DMS53 treated with DMSO at 0.1 percent for 48 hours (cell line): ENCODE data around the gene PGAM2.

Experiments used
- DNase-seq: peaks from one replicate; lab custom pipeline; 2025; ENCODE audit not compliant: unreplicated experiment; lab: John Stamatoyannopoulos, UW

PGAM2 gene

DNA sequence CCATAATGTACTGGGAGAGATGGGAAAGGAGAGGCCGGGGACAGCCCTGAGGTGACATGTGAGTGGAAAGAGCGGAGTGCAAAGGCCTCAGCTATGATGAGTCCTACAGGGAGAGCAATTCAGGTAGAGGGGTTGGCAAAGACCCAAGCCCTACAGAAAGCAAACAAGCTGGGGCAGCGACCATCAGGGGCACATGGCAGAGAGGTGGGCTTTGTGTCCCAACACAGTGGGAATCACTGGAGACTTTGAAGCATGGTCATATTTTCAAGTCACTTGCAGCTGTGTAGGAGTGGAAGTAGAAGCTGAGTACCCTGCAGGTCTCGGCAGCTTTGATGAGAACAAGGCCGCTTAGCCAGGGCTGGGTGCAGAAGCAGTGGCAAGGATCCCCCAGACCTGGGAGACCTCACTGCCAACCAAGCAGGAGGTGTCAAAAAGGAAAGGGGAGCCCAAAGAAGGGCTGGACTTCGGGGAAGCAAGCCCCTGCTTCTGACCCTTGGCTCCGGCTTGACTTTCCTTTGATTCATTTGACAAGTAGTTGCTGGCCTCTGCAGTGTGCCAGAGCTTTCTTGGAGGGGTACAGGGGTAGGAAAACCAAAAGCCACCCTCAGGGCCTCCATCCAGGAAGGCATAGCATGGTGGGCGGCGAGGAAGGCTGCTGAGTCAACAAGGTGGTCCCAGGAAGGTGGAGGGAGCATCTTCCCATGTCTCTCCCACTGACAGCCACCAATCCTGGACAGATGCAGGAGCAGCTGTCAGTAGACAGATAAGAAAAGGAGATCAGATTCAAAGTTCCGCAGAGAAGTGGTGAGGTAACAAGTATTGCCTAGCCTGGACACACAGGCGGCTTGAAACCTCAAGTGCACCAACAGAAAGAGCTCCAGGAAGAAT is 1.9 kb upstream of the PGAM2 start:
- DNase-seq = peak; percentile 13

DNA sequence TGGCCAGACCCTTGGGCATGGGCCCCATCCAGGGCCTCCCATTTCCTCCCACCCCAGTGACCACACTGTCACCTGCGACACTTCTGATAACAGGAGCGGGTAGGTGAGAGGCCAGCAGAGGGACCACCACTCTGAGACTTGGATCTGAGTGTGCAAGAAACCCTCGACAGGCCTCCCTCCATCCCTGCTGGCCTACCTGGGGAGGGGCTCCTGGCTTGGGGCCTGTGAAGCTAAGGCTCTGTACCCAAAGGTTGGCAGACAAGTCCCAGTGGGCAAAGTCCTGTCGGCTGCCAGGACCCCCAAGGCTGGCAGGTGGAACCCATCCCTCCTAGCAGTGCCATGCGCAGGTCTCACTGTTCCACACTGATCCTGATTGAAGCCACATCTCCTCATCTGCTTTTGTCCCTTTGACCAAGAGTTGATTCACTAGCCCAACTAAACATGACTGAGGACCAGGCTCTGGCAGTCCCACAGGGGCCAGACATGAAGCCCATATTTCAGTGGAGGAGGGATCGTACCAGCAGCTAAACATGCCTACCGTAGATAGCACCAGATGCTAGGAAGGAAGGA is 1.2 kb upstream of the PGAM2 start:
- DNase-seq = no peak

DNA sequence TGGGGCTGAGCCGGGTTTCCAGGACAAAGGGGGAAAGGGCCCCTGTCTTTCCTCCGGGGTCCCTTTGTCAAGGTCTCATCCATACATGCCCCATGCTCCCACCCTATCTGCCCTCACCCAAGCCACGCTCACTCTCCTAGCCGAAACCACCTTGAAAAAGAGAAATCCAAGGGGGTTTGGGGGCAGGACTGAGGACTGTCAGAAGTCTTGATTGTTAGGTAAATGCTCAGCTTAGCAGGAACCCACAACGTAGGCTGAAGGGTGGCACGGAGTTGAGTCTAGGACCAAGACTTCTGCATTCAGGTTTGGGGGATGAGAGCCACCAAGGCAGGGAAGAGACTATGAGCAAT is 719 bp upstream of the PGAM2 start:
- DNase-seq = no peak

DNA sequence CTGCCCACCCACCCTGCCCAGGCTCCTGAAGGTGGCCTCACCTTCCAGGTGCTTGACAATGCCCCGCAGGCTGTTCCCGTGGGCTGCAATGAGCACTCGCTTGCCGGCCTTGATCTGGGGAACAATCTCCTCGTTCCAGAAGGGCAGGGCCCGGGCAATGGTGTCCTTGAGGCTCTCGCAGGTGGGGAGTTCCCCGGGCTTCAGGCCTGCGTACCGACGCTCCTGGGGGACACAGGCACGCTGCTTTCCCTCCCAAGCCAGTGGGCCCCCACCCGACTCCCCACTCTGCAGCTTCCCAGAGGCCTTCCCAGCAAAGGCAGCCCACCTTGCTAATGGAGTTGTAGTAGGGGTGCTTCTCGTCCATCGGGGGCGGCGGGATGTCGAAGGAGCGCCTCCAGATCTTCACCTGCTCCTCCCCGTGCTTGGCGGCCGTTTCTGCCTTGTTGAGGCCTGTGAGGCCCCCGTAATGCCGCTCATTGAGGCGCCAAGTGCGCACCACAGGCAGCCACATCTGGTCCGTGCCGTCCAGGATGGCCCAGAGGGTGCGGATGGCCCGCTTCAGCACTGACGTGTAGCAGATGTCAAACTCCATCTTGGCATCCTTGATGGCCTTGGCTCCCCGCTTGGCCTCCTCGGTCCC is 456 bp downstream of the PGAM2 start:
- DNase-seq = no peak

DNA sequence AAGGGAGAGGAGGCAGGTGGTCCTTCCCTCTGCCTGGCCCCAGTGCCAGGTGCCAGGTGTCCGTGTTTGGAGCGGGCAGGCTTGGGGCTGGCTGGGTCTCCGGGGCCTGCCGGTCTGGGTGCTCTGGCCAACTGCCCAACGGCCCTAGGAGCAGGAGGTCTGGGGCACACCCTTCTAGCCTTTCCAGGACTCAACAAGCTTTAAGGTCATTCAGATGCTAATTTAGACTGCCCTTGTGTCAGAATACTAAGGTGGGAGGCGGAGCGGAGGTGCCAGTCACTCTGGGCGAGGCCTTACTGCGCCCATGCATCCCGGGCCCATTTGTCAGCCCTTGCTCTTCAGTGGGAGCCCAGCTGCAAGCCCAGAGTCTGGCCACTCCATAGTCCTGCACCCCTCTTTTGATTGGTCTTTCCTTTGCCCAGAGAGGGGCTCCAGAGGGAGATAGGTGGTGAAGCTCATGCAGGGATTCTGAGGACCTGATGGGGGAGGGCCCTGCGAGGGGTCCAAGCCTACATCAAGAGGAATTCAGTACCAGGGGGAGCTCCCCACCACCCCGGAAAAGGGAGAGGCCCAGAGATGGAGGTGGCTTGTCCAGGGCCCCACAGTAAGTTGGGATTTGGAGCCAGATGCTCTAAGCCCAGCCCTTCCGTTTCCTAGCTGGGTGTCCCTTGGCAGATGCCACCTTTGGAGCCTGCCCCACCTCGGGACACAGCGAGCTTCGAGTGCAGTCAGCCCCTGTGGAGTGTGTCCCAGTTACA is 1.3 kb downstream of the PGAM2 start:
- DNase-seq = no peak

DNA sequence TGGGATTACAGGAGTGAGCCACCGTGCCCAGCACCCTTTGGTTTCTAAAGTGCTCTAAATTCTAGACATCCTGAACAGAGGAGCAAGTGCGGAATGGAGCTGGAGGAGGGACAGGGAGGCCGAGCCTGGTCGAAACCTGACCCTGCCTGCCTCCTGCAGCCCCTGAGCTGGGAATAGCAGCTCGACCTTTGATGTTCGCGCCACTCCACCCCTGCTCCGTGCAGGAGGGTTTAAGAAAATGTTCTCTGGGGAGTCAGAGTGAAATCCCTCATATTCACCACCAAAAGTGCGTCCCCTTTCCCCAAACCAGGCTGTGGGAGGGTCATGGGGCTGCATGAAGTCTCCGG is 1.8 kb downstream of the PGAM2 start:
- no peak for DNase-seq

DNA sequence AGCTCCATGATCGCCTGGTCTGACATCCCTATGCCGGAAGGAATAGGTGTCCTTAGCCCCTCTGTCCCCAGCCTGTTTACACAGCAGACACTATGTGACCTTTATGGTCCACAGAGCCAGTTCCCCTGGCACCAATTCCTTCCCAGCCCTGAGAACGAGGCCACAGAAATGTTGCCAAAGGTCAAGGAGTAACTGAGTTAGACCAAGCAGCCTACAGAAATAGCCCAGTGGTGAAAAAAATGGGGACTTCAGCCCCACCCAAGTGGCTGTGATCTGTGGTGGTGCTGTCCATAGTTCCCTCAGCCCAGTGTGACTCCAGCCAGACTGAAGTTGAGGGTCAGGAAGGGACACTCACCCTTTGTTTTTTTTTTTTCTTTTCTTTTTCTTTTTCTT is 2.5 kb downstream of the PGAM2 start:
- no peak for DNase-seq

DNA sequence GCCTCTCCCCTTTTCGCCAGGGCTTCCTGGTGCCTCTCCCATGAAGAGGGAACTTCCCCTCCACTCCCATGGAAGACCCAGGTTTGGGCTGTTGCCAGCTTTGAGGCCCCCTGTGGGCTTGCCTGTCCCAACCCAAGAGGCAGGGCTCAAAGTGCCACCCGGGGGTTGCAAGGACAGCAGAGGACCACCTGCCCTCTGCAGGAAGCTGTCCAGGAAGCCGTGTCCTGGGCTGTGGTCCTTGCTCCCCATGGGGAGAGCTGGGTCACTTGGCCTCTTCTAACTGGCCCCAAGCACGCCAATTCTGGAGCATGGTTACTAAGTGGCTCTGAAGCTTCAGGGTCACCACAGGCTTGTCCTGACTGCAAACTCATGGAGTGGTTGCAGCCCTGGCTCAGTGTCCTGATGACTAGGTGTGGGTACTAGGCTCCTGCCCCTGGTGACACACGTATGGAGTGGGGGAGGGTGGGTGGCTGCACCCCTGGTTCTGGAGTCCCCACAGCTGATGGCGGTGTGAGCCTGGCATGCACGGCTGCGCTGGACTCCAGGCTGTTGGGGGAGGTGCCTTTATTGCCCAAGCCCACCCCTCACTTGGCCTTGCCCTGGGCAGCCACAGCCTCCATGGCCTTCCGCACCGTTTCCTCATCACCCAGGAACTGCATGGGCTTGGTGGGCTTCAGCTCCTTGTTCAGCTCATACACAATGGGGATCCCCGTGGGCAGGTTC is 3.0 kb downstream of the PGAM2 start:
- DNase-seq = no peak

DNA sequence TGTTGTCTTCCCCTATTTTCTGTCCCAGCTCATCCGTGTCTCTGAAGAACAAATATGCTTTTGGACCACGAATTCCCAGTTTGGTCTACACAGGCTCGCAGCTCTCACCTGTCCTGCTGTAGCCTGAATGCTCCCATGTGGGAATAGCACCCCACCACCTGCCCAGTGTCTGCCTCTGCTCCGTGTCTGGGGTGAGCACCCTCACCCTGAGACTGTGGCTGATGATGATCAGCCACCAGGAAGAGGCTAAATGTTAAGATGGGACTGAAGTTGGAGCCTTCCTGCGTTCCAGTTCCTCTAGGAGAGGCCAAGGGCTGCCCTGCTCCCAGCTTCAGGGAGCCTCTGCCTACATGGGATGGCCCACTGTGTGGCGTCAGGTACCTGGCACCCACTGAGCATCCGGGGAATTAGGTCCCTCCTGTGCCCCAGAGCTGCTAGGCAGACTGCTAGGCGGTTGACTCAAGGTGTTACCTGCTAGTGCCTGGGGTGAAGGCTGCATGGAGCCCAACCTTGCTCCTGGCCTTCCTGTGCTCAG is 3.7 kb downstream of the PGAM2 start:
- no peak for DNase-seq

DNA sequence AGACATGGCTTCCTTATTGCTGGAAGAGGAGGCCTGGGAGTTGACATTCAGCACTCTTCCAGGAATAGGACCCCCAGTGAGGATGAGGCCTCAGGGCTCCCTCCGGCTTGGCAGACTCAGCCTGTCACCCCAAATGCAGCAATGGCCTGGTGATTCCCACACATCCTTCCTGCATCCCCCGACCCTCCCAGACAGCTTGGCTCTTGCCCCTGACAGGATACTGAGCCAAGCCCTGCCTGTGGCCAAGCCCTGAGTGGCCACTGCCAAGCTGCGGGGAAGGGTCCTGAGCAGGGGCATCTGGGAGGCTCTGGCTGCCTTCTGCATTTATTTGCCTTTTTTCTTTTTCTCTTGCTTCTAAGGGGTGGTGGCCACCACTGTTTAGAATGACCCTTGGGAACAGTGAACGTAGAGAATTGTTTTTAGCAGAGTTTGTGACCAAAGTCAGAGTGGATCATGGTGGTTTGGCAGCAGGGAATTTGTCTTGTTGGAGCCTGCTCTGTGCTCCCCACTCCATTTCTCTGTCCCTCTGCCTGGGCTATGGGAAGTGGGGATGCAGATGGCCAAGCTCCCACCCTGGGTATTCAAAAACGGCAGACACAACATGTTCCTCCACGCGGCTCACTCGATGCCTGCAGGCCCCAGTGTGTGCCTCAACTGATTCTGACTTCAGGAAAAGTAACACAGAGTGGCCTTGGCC is 4.3 kb downstream of the PGAM2 start:
- DNase-seq = no peak

DNA sequence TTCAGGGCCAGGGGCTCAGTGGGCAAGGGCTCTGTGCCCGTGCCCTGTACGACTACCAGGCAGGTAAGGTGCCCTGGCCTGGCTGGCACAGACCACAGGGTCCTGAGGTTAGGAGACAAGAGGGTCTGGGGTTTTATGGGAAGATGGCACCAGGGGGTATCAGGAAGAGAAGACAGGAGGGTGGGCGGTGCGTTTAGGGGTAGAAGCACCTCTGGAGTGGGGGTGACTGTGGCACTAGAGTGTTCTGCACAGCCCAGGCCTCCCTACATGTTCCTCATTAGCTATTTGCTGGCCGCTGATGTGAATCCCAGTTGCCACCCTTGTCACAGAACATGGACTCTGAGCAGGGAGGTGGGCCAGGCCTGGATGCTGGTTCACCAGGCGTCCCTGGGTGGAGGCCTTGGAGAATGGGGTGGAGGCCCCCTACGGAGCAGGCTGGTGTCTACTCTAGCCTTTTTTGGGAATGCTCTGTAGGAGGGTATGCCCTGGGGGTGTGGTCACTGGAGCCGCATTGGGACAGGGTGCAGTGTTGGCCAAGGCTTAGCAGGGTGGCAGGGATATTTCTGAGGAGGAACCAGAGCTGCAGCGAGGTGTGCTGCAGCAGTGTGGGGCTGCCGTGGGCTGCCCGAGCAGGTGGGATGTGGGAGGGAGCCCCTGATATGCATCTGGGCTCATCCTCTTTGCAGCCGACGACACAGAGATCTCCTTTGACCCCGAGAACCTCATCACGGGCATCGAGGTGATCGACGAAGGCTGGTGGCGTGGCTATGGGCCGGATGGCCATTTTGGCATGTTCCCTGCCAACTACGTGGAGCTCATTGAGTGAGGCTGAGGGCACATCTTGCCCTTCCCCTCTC is 5.0 kb downstream of the PGAM2 start:
- no peak for DNase-seq

DNA sequence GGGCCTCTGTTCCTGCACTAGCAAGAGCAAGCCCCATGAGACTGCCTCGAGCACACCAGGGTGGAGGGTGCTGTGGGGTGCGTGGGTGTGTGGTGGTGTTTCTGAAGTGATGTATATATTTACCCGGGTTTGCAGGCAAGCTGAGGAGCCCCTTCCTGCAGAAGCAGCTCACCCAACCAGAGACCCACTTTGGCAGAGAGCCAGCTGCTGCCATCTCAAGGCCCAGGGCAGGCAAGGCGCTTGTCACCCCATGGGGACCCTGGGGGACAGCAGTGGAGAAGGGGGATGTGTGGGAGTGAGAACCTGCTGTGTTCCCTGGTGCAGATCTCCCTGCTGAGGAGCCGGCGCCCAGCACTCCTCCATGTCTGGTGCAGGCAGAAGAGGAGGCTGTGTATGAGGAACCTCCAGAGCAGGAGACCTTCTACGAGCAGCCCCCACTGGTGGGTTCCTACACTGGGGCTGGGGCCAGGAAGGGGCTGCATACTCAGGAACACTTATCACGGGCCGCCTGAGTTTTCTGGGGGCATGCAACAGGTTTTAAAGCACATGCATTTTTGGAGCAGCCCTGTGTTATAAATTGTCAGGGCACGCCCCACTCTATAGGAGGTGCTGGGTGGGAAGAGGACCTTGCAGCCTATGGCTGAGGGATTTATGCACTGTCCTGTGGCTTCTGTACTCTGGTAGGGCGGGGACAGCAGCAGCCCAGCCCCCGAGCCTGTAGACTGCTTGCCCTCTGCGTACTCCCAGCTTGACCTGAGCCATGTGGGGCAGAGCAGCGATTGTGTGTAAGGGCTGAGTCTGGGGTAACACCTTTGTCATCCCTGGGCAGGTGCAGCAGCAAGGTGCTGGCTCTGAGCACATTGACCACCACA is 5.9 kb downstream of the PGAM2 start:
- DNase-seq = no peak

DNA sequence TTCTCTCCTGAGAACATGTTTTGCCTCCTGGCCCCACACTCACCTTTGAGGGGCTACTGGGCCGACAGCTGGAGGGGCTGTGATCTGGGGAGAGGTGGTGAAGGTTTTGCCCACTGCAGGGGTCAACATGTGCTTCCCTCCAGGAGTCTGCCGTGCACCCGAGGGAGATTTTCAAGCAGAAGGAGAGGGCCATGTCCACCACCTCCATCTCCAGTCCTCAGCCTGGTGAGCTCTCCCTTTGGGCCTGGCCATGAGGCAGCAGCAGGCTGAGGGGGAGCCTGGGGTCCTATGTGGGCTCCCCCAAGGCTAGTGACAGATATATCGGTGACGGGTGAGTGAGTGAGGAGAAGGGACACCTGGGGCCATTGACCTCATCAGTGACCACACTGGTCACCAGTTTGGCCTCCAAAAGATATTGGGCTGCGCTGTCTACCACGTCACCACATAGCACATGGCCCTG is 6.6 kb downstream of the PGAM2 start:
- DNase-seq = no peak

DNA sequence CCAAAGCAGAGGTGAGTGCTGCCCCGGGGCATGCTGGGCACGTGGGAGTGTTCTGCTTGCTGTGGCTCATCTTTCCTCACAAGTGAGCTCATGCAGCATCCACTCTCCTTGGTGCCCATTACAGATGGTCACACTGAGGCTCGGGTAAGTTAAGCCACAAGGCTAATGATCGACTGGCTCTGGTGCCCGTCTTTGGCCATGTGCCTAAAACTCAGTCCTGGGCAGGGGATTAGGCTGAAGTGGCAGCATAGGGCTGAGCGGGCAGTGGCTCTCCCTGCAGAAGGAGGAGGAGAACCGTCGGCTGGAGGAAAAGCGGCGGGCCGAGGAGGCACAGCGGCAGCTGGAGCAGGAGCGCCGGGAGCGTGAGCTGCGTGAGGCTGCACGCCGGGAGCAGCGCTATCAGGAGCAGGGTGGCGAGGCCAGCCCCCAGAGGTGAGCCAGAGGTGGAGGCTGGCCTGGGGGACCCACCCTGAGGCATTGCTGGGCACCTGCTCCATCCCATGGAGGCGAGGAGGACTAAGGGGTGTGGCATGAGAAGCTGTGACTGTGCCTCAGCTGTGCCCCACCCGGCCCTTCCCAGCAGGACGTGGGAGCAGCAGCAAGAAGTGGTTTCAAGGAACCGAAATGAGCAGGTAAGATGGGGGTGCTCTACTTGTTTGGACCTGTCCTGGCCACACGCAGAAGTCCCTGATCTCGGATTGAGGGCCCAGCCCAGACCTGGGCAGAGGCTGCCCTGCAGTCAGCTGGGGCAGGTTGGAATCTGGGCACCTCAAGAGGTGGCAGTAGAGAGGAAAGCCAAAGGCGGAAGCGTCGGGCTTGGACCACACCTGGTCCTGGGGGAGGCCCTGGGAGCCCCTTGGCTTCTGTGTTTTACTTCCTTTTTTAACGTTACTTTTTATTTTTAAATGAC is 7.3 kb downstream of the PGAM2 start:
- no peak for DNase-seq

DNA sequence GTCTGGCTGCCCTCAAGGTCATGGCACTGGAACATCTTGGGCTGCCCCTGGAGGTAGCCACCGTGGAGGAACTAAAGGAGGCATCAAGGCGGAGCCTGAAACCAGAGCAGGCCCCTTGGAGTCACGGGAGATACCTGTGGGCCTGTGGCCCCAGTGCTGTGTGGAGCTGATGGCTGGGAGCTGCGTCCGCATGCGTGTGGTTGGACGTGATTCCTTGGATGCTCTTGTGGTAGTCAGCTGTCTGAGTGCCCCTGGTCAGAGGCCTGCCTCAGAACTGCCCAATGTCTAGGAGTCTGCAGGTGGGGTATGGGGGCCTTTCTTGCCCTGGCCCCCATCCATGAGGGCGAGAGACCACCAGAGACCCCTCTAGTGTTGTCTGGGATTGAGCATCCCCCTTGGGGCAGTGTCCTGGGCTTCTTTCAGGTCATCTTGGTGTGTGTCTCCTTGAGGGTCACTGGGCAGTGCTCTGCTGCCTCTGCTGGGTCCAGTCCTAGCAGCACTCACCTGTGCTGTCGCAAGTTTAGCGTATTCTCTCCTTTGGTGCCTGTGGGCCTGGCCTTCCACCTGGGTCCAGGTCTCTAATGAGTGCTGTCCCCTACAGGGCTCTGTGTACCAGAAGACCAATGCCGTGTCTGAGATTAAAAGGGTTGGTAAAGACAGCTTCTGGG is 8.1 kb downstream of the PGAM2 start:
- no peak for DNase-seq

DNA sequence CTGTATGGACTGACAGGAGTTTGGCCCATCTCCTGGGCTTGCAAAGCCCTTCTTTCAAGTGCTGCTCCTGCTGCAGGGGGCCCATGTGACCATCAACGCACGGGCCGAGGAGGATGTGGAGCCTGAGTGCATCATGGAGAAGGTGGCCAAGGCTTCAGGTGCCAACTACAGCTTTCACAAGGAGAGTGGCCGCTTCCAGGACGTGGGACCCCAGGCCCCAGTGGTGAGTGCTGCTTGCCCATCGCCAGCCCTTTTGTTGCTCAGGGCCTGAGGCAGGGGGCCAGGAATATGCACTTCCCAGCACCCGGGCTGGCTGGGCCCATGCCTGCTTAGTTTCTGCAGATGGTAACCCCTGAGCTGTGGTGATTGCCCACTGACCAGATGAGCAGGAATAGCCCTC is 8.7 kb downstream of the PGAM2 start:
- no peak for DNase-seq
